Measurements from ENCODE around the gene KRT10.

The KRT10 gene

GRCh38 chr17:40809721-40810421 lies 12.5 kb downstream of the KRT10 start:
- DNase-seq (ENCODE audit: low read depth in 3 of 3, low spot score in 1 of 3): no peak

- DNase-seq (ENCODE audit: low read depth in 3 of 3, low spot score in 1 of 3): no peak
Observed at GRCh38 chr17:40806131-40806530, 16.3 kb downstream of the KRT10 start.

- peak; percentile 38 to 65 (median 48) for DNase-seq (ENCODE audit: low read depth in 3 of 3, low spot score in 1 of 3)
Observed at GRCh38 chr17:40803617-40804082, 18.8 kb downstream of the KRT10 start.

GRCh38 chr17:40801157-40801556 lies 21.3 kb downstream of the KRT10 start:
- DNase-seq (ENCODE audit: low read depth in 3 of 3, low spot score in 1 of 3): no peak

- DNase-seq (ENCODE audit: low read depth in 3 of 3, low spot score in 1 of 3): no peak
Observed at GRCh38 chr17:40800381-40800780, 22.0 kb downstream of the KRT10 start.

GRCh38 chr17:40799859-40800258 lies 22.6 kb downstream of the KRT10 start, which contains the start of gene KRT28:
Gene KRT28 (minus strand): TSS chr17:40799959. CDS start chr17:40799893, 66 bp downstream.
- no peak for DNase-seq (ENCODE audit: low read depth in 3 of 3, low spot score in 1 of 3)

GRCh38 chr17:40796846-40797245 lies 25.6 kb downstream of the KRT10 start:
- no peak for DNase-seq (ENCODE audit: low read depth in 3 of 3, low spot score in 1 of 3)

GRCh38 chr17:40795019-40795667 lies 27.3 kb downstream of the KRT10 start:
- DNase-seq (ENCODE audit: low read depth in 3 of 3, low spot score in 1 of 3): no peak

GRCh38 chr17:40794466-40794865 lies 27.9 kb downstream of the KRT10 start:
- DNase-seq (ENCODE audit: low read depth in 3 of 3, low spot score in 1 of 3): no peak

- DNase-seq (ENCODE audit: low read depth in 3 of 3, low spot score in 1 of 3): no peak
Observed at GRCh38 chr17:40793832-40794231, 28.6 kb downstream of the KRT10 start.

GRCh38 chr17:40791787-40792436 lies 30.5 kb downstream of the KRT10 start:
- no peak for DNase-seq (ENCODE audit: low read depth in 3 of 3, low spot score in 1 of 3)

GRCh38 chr17:40791111-40791510 lies 31.3 kb downstream of the KRT10 start:
- DNase-seq (ENCODE audit: low read depth in 3 of 3, low spot score in 1 of 3): no peak

- no peak for DNase-seq (ENCODE audit: low read depth in 3 of 3, low spot score in 1 of 3)
Observed at GRCh38 chr17:40782450-40782849, 40.0 kb downstream of the KRT10 start, which contains the start of gene KRT27. Gene KRT27 (minus strand): TSS chr17:40782550. CDS start chr17:40782493, 57 bp downstream.

GRCh38 chr17:40779181-40779909 lies 43.1 kb downstream of the KRT10 start:
- DNase-seq (ENCODE audit: low read depth in 3 of 3, low spot score in 1 of 3): peak in 1 of 3 donors; percentile 16

- DNase-seq (ENCODE audit: low read depth in 3 of 3, low spot score in 1 of 3): no peak
Observed at GRCh38 chr17:40778461-40778860, 44.0 kb downstream of the KRT10 start.

GRCh38 chr17:40777971-40778370 lies 44.4 kb downstream of the KRT10 start:
- no peak for DNase-seq (ENCODE audit: low read depth in 3 of 3, low spot score in 1 of 3)

GRCh38 chr17:40777459-40777858 lies 45.0 kb downstream of the KRT10 start:
- DNase-seq (ENCODE audit: low read depth in 3 of 3, low spot score in 1 of 3): no peak

- DNase-seq (ENCODE audit: low read depth in 3 of 3, low spot score in 1 of 3): no peak
Observed at GRCh38 chr17:40775945-40776344, 46.5 kb downstream of the KRT10 start.

GRCh38 chr17:40772101-40772500 lies 50.3 kb downstream of the KRT10 start, which contains the start of gene KRT26:
Gene KRT26 (minus strand): TSS chr17:40772201. CDS start chr17:40772113, 88 bp downstream.
- no peak for DNase-seq (ENCODE audit: low read depth in 3 of 3, low spot score in 1 of 3)
